Neural progenitor cell (in vitro differentiated cells): ENCODE measurements around the gene GALNT2.

Source experiments
- CTCF ChIP-seq: fragments of 200-600 bp; sonication (generic); IDR thresholded peaks from 2 replicates; pipeline ENCODE4 v1.5.1; 2017; ENCODE audit warnings: antibody characterized with exemption, mild to moderate bottlenecking
- EZH2 ChIP-seq: fragments of 200-600 bp; sonication (generic); IDR thresholded peaks from 2 replicates; pipeline ENCODE4 v1.6.1; 2017; ENCODE audit warnings: antibody characterized with exemption, mild to moderate bottlenecking, moderate library complexity
- EZH2phosphoT487 ChIP-seq: fragments of 200-600 bp; sonication (generic); IDR thresholded peaks from 2 replicates; pipeline ENCODE4 v1.6.1; 2017; ENCODE audit warnings: antibody characterized with exemption

GRCh38 chr1:230316864-230317745 lies 250.1 kb downstream of the GALNT2 start:
- TF ChIP-seq CTCF (no peak), EZH2 (no peak), EZH2phosphoT487 (no peak)
